Effector CD4-positive, alpha-beta T cell (primary cell): ENCODE results near the gene CREG2.

Experiments used
- DNase-seq: peaks from one replicate; pipeline ENCODE4 v3.0.0-alpha.2; 2020

The CREG2 gene

GRCh38 chr2:101408925-101409324, 21.6 kb upstream of the CREG2 start:
- DNase-seq = no peak

GRCh38 chr2:101405351-101405899, 18.1 kb upstream of the CREG2 start:
- no peak for DNase-seq

GRCh38 chr2:101403745-101404144, 16.4 kb upstream of the CREG2 start:
- no peak for DNase-seq

- no peak for DNase-seq
Measured at GRCh38 chr2:101402630-101403029, 15.3 kb upstream of the CREG2 start.

- DNase-seq = no peak
Measured at GRCh38 chr2:101401906-101402305, 14.6 kb upstream of the CREG2 start.

- no peak for DNase-seq
Measured at GRCh38 chr2:101401326-101401665, 14.0 kb upstream of the CREG2 start.

GRCh38 chr2:101400506-101401325, 13.4 kb upstream of the CREG2 start:
- DNase-seq = no peak

GRCh38 chr2:101400048-101400447, 12.7 kb upstream of the CREG2 start:
- no peak for DNase-seq

GRCh38 chr2:101399021-101399799, 11.9 kb upstream of the CREG2 start:
- DNase-seq = no peak

- DNase-seq = no peak
Measured at GRCh38 chr2:101398116-101398821, 11.0 kb upstream of the CREG2 start.

- DNase-seq = no peak
Measured at GRCh38 chr2:101396316-101396717, 9.0 kb upstream of the CREG2 start.

- DNase-seq = no peak
Measured at GRCh38 chr2:101395545-101396315, 8.4 kb upstream of the CREG2 start.

- no peak for DNase-seq
Measured at GRCh38 chr2:101388232-101388631, 929 bp upstream of the CREG2 start.

- DNase-seq = no peak
Measured at GRCh38 chr2:101386599-101387150, 628 bp downstream of the CREG2 start.

- no peak for DNase-seq
Measured at GRCh38 chr2:101383016-101383541, 4.2 kb downstream of the CREG2 start.

- no peak for DNase-seq
Measured at GRCh38 chr2:101382442-101382841, 4.9 kb downstream of the CREG2 start.

GRCh38 chr2:101380376-101380775, 6.9 kb downstream of the CREG2 start:
- no peak for DNase-seq

- no peak for DNase-seq
Measured at GRCh38 chr2:101379091-101379490, 8.2 kb downstream of the CREG2 start.

GRCh38 chr2:101375653-101376052, 11.7 kb downstream of the CREG2 start:
- no peak for DNase-seq

- DNase-seq = no peak
Measured at GRCh38 chr2:101374821-101375561, 12.3 kb downstream of the CREG2 start.

GRCh38 chr2:101372792-101373191, 14.5 kb downstream of the CREG2 start:
- DNase-seq = no peak
